MM.1S (cell line): ENCODE data around the gene GPRIN3.

Source experiments
- CTCF ChIP-seq: fragments of 300-600 bp; sonication (generic); IDR thresholded peaks from 2 replicates; pipeline ENCODE4 v1.5.1; 2016; ENCODE audit warnings: antibody characterized with exemption, low read length, mixed read lengths
- EZH2 ChIP-seq: fragments of 300-600 bp; sonication (generic); optimal IDR thresholded peaks from 2 replicates; pipeline ENCODE3; 2017; ENCODE audit warnings: low read depth, mild to moderate bottlenecking, antibody characterized with exemption, low read length, mixed read lengths
- EZH2phosphoT487 ChIP-seq: fragments of 300-600 bp; sonication (generic); IDR thresholded peaks from 2 replicates; pipeline ENCODE4 v1.6.1; 2018; ENCODE audit warnings: antibody characterized with exemption, low read length

DNA sequence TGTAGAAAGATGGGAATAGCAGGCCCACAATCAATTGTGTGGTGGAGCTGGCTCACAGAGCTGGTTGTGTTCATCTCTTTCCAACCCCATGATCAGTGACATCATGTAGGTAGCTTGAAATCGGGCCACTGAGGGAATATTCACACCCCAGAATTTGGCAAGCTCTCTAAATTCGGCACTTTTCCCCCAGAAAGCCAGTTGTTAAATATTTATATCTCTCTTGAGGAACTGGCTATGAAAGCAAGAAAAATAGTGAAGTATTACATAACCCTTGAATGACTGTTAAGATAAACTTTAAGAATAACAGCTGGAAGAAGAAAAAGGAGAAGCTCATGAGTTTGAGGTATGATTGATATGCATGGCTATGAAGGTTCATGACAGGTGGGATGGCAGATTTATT lies 38.9 kb downstream of the GPRIN3 start:
- TF ChIP-seq CTCF (no peak), EZH2 (no peak), EZH2phosphoT487 (no peak)
